Ovary (tissue), 9 donors: ENCODE results near the gene SYNDIG1. TPM values are rescaled to one million over a fixed set of nuclear protein-coding genes. Genes with fewer than 3 reads are reported as not detected.

Experiments
- DNase-seq, 5 donors: peaks; one replicate each; pipeline ENCODE4 v3.0.0-alpha.2; 2019 to 2020
- H3K27ac ChIP-seq, 2 donors: fragments of 200-600 bp; one replicate each; pipeline versions ENCODE4 v1.5.1 to v1.8.0; 2019 to 2022
- H3K27me3 ChIP-seq: fragments of 200-600 bp; one replicate; pipeline ENCODE4 v1.8.0; 2022
- H3K36me3 ChIP-seq: fragments of 200-600 bp; sonication (generic); one replicate; pipeline ENCODE4 v1.5.1; 2019
- H3K4me1 ChIP-seq: one replicate; pipeline ENCODE4 v1.8.1; 2013; ENCODE audit warnings: mild to moderate bottlenecking, moderate library complexity; ENCODE audit not compliant: insufficient read depth
- H3K4me3 ChIP-seq: fragments of 200-600 bp; sonication (generic); one replicate; pipeline ENCODE4 v1.5.1; 2017
- H3K9me3 ChIP-seq, 2 donors: fragments of 200-600 bp in 1 of 2; sonication (generic) in 1 of 2; one replicate each; pipeline versions ENCODE4 v1.5.1 to v1.8.1; 2013 to 2019; ENCODE audit warnings: mild to moderate bottlenecking in 1 of 2, moderate library complexity in 1 of 2
- EP300 ChIP-seq: sonication (generic); formaldehyde crosslinking; IDR thresholded peaks from one replicate; pipeline ENCODE4 v1.6.1; 2017; ENCODE audit warnings: antibody characterized with exemption
- POLR2A ChIP-seq: fragments of 450-650 bp; IDR thresholded peaks from one replicate; pipeline ENCODE4 v1.6.1; 2017; ENCODE audit warnings: antibody characterized with exemption, mild to moderate bottlenecking, moderate library complexity
- WGBS, 3 donors: extraction: QIAGEN DNeasy Blood & Tissue Kit in 1 of 3; methylation state at CpG; one replicate each; pipeline versions ENCODE4 v1.1.5 to v1.1.7; 2013 to 2017; 5-methylcytosine and 5-hydroxymethylcytosine counted together
- intact Hi-C, 4 donors: fragments of 100-400 bp; cut with DNase I; formaldehyde crosslinking; loops; one replicate each; pipeline versions ENCODE4 v1.11.0 to v1.15.1; 2022 to 2023
- polyA plus RNA-seq, 2 donors: library from polyadenylated mRNA; stranded (reverse); fragments of 200-250 nt in 1 of 2; fragments of 350-450 nt in 1 of 2; fragmentation: Illumina TruSeq in 1 of 2; extraction: RNeasy Lipid Tissue Mini Kit (QIAGEN cat#74804) in 1 of 2; gene quantifications; one replicate each; pipeline ENCODE4 v1.2.3, GENCODE V29; 2013 to 2014
- total RNA-seq, 7 donors: library from RNA; depleted of rRNA in 2 of 7; stranded (reverse); fragments of >200 nt in 2 of 7; fragmentation: NEBNext Ultra II Directional in 3 of 7; extraction: Animal tissue kit (Norgen Biotek cat#: 25700) in 3 of 7; gene quantifications; one replicate each; pipeline versions ENCODE4 v1.1.0 to v1.2.4, GENCODE V29; 2016 to 2023
- TF ChIP-seq, protein P1 (sequence below), 3 donors: fragments of 450-650 bp in 2 of 3; fragments of 200-600 bp in 1 of 3; IDR thresholded peaks; one replicate each; pipeline versions ENCODE4 v1.5.1 to v1.8.0; 2016 to 2022; ENCODE audit warnings: antibody characterized with exemption in 3 of 3, mild to moderate bottlenecking in 1 of 3
- donor health status: DM: no; HTN: no; CAD: no; lungs with moderate emphysema.
- donor health status: DM: no; HTN: no; CAD: no.
- donor health status: Bipolar disorder and iron deficiency.
- donor health status: DM: yes; HTN: yes; CAD: no.
- donor health status: DM: no; HTN: no; CAD: no.
- donor health status: DM: yes; HTN: yes; CAD: no.

The SYNDIG1 gene
- total and polyA plus RNA-seq, 9 donors, result 0.10 to 6.8 (median 1.1) TPM; not detected in 1

DNA sequence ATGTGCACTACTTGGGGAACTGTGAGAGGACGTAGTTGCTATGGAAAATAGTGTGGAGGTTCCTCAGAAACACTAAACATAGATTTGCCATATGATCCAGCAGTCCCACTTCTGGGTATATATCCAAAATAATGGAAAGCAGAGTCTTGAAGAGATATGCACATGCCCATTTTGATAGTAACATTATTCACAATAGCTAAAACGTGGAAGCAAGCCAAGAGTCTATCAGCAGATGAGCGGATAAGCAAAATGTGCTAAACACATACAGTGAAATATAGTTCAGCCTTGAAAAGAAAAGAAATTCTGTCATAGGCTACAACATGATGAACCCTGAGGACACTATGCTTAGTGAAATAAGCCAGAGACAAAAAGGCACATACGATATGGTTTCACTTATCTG is 11.1 kb downstream of the SYNDIG1 start:
- H3K4me3 ChIP-seq, result no peak overlapping the region
- no peaks in the 10 kb centered on the region for H3K4me1 ChIP-seq
- no peak overlapping the region for H3K27ac ChIP-seq
- TF ChIP-seq, protein P1, sequence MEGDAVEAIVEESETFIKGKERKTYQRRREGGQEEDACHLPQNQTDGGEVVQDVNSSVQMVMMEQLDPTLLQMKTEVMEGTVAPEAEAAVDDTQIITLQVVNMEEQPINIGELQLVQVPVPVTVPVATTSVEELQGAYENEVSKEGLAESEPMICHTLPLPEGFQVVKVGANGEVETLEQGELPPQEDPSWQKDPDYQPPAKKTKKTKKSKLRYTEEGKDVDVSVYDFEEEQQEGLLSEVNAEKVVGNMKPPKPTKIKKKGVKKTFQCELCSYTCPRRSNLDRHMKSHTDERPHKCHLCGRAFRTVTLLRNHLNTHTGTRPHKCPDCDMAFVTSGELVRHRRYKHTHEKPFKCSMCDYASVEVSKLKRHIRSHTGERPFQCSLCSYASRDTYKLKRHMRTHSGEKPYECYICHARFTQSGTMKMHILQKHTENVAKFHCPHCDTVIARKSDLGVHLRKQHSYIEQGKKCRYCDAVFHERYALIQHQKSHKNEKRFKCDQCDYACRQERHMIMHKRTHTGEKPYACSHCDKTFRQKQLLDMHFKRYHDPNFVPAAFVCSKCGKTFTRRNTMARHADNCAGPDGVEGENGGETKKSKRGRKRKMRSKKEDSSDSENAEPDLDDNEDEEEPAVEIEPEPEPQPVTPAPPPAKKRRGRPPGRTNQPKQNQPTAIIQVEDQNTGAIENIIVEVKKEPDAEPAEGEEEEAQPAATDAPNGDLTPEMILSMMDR (IDR thresholded peaks at IDR 0.05), result no peak
- TF ChIP-seq POLR2A (no peak), EP300 (no peak)
- no peak for DNase-seq
- intact Hi-C loops, result loop anchor here in 1 of 4 donors (10.0 kb wide), 1 partner anchor 56 kb away; no protein-coding TSS in a partner anchor
- H3K9me3 ChIP-seq, result no peaks in the 10 kb centered on the region
- WGBS, 3 donors, result 76 to 82% (median 78%) methylated on average over 4 of the region's 4 CpGs
- H3K36me3 ChIP-seq, result no peaks in the 10 kb centered on the region
- no peaks in the 10 kb centered on the region for H3K27me3 ChIP-seq

DNA sequence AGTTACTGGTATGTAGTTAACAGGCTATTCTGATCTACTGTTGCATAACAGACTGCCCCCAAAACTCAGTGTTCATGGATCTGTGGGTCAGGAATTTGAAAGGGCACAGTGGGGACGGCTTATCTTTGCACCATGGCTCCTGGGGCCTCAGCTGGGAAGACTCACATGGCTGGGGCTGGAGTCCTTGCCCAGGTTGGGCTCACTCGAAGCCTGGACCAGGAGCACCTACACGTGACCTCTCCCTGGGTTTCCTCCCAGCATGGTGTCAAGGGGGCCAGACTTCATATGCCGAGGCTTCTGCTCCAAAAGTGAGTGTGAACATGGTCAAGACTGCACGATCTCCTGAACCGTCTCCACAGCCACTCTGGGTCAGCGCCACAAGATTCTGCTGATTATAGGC is 11.7 kb downstream of the SYNDIG1 start:
- DNase-seq, result no peak
- Histone ChIP-seq H3K4me3 (no peak overlapping the region), H3K27me3 (no peaks in the 10 kb centered on the region), H3K27ac (no peak overlapping the region), H3K36me3 (no peaks in the 10 kb centered on the region), H3K9me3 (no peaks in the 10 kb centered on the region), H3K4me1 (no peaks in the 10 kb centered on the region)
- TF ChIP-seq EP300 (no peak), POLR2A (no peak)
- TF ChIP-seq, protein P1 (IDR thresholded peaks at IDR 0.05), result no peak
- WGBS, 3 donors, result 67 to 71% (median 67%) methylated on average over 7 of the region's 7 CpGs
- intact Hi-C loops, result loop anchor here in 1 of 4 donors (10.0 kb wide), 1 partner anchor 56 kb away; no protein-coding TSS in a partner anchor

DNA sequence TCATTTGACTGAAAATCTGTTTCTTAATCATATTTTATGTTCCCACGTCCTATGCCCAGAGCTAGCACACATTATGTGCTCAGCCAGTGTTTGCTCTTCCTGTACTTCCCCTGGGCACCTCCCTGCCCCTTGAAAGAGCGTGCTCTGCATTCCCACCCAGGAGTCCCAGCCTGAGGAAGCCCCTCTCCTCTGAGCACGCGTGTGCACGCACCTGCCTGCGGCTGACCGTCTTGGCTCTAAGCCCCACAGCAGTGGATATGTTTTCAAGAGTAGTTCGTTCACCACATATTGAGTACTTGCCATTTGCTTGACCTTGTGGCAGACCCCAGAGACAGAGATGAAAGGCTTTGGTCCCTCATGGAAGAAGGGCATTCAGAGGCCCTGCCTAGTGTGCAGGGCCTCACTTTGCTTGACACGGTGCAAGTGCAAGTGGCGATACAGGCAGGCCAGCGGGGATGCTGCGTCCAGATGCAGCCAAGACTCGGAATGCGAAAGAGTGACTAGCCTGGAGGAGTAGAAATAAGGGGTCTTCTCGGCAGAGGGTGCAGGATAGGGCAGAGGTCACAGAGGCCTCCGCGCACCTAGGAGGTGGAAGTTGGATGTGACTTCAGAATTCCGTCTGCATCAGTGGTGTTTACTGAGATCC is 14.1 kb downstream of the SYNDIG1 start:
- 87 to 91% (median 89%) methylated on average over 18 of the region's 18 CpGs for WGBS, 3 donors
- Histone ChIP-seq H3K4me1 (no peaks in the 10 kb centered on the region), H3K4me3 (no peak overlapping the region), H3K27me3 (no peaks in the 10 kb centered on the region), H3K9me3 (no peaks in the 10 kb centered on the region), H3K27ac (no peak overlapping the region), H3K36me3 (no peaks in the 10 kb centered on the region)
- DNase-seq, result no peak
- intact Hi-C loops, result loop anchor here in 1 of 4 donors (10.0 kb wide), 1 partner anchor 59 kb away; no protein-coding TSS in a partner anchor
- TF ChIP-seq, protein P1 (IDR thresholded peaks at IDR 0.05), result no peak
- TF ChIP-seq POLR2A (no peak), EP300 (no peak)

DNA sequence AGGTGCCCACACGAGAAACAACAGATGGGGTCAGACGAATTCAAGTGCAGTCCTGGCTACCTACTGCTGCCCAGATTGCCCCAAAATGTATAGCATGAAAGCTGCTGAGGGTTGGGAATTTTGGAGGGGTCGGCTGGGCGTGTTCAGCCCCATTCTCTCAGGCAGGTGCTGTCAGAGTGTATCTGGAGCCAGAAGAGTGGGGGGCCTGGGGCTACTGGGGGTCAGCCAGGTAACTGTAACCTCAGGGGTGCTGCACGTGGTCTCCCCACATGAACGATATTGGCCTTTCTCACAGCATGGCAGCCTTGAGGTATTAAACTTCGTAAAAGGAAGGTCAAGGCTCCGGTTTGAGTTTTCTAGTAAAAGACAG is 14.6 kb downstream of the SYNDIG1 start:
- H3K27me3 ChIP-seq, result no peaks in the 10 kb centered on the region
- TF ChIP-seq EP300, result no peak
- TF ChIP-seq, protein P1 (IDR thresholded peaks at IDR 0.05), result no peak
- TF ChIP-seq POLR2A, result no peak
- H3K36me3 ChIP-seq, result no peaks in the 10 kb centered on the region
- 82 to 89% (median 85%) methylated on average over 8 of the region's 8 CpGs for WGBS, 3 donors
- intact Hi-C loops, result loop anchor here in 1 of 4 donors (10.0 kb wide), 1 partner anchor 59 kb away; no protein-coding TSS in a partner anchor
- no peak overlapping the region for H3K4me3 ChIP-seq
- no peaks in the 10 kb centered on the region for H3K9me3 ChIP-seq
- no peaks in the 10 kb centered on the region for H3K4me1 ChIP-seq
- DNase-seq, result no peak
- H3K27ac ChIP-seq, result no peak overlapping the region
